Measurements from ENCODE around the gene SNX32. TPM values are rescaled to one million over a fixed set of nuclear protein-coding genes. Genes with fewer than 3 reads are reported as not detected.
A peak's percentile ranks its signal among the peaks of the same experiment; 100 is the strongest.

Gene SNX32
- total and polyA plus RNA-seq, 5 experiments from 2014 or later = 0.39 to 2.2 (median 1.5) TPM

DNA sequence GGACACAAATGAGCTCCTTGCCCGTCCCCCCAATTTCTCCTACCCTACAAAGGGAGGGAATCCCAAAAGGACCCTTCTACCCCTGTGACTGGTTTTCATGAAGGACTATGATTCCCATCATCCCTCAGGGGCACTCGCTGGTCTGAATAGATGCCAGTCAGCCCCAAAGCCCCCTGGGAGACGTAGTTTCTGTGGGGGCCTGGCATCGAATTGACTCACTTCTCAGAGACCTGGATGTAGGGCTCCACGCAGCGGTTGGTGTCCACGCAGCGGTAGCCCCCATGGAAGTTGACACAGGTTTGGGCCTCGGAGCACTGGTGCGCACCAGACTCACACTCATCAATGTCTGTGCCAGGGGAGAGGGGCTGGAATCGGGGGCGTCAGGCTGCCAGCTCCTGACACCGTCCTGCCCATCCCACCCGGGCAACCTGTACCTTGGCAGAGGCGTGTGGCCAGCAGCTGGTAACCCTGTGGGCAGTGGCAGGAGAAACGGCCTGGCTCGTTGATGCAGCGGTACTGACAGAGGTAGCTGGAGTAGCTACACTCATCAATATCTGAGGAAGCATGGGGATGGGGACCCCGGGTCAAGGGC is 34.4 kb downstream of the SNX32 start:
- Mint-ChIP-seq H3K9me3 (no peaks in the 10 kb centered on the region), H3K4me3 (no peak overlapping the region), H3K36me3 (peaks cover 0 to 37% (median 2%) of the 10 kb centered on the region in 3 donors), H3K27me3 (no peaks in the 10 kb centered on the region), H3K27ac (peak overlapping the region in 3 of 10 donors; percentile 14 to 43 (median 33)), H3K4me1 (peaks cover 18 to 46% (median 33%) of the 10 kb centered on the region in 4 donors)
- POLR2A ChIA-PET = interaction anchor here (0.5 to 15.0 kb wide), 4 partner anchors 8 to 129 kb away, joined by 4 to 209 read pairs (median 108); partner anchors contain the start of genes CCDC85B, CFL1, CTSW and FIBP
- peak; percentile 57 to 73 for ATAC-seq
- peak in 2 of 10 donors; percentile 38 to 61 for DNase-seq

DNA sequence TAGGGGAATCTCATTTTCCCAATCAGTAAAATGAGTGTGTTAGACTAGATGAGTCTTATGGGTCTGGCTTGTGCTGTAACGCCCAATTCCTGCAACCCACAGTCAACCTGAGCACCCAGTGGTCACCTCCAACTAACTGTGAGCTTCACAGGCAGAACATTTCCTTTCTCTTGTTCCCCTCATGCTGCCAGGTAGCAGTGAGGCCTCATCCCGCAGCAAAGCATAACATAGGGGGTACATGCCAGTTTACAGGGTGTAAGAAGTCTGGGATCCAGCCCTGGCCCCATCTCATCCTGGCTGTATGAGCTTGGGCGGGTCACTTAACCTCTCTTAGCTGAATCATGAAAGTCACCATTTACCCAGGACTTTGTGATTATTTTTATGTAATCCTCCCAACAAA is 35.1 kb downstream of the SNX32 start:
- H3K4me3 Mint-ChIP-seq = no peak overlapping the region
- H3K27me3 Mint-ChIP-seq = no peaks in the 10 kb centered on the region
- H3K36me3 Mint-ChIP-seq = peaks cover 0 to 30% (median 2%) of the 10 kb centered on the region in 3 donors
- ATAC-seq (no peak), DNase-seq (no peak)
- POLR2A ChIA-PET = interaction anchor here (4.5 to 15.0 kb wide), 3 partner anchors 9 to 21 kb away, joined by 29 to 209 read pairs (median 187); partner anchors contain the start of genes CCDC85B, CFL1, CTSW and FIBP
- peaks cover 20 to 46% (median 36%) of the 10 kb centered on the region in 4 donors for H3K4me1 Mint-ChIP-seq
- H3K9me3 Mint-ChIP-seq = no peaks in the 10 kb centered on the region
- peak overlapping the region in 3 of 10 donors; percentile 37 to 76 (median 56) for H3K27ac Mint-ChIP-seq

DNA sequence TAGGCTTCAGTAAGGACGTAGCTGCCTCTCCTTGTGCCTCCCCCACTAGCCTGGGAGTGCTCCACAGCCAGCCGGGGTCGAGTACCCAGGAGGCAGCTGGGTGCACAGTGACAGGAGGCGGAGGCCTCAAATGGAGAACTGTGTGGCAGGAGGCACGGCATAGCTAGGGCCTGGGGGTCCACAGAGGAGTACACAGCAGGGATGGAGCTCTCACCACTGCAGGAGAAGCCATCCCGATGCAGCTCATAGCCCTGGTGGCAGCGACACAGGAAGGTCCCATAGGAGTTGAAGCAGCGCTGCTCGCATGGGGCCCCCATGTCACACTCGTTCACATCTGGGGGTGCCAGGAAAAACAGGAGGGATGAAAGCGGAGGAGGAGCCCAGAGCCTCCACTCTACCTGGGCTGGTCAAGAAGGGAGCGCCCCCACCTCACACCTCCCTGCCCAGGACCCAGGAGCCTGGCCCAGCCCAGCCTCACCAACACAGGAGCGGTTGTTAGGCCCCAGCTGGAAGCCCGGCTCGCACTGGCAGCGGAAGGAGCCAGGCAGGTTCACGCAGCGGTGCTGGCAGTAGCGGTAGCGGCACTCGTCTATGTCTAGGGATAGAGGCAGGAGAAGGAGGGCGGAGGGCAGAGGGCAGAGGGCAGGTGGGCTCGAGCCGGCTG is 36.0 kb downstream of the SNX32 start:
- Mint-ChIP-seq H3K27ac (peak overlapping the region in 5 of 10 donors; percentile 56 to 86 (median 67)), H3K4me3 (peak overlapping the region in 1 of 10 donors; percentile 33), H3K27me3 (no peaks in the 10 kb centered on the region), H3K4me1 (peaks cover 18 to 44% (median 36%) of the 10 kb centered on the region in 4 donors), H3K9me3 (no peaks in the 10 kb centered on the region), H3K36me3 (peaks cover 0 to 23% (median 2%) of the 10 kb centered on the region in 3 donors)
- DNase-seq = no peak
- POLR2A ChIA-PET = interaction anchor here (0.5 to 15.0 kb wide), 4 partner anchors 9 to 105 kb away, joined by 3 to 209 read pairs (median 108); partner anchors contain the start of genes CCDC85B, CFL1, CTSW and FIBP
- no peak for ATAC-seq

DNA sequence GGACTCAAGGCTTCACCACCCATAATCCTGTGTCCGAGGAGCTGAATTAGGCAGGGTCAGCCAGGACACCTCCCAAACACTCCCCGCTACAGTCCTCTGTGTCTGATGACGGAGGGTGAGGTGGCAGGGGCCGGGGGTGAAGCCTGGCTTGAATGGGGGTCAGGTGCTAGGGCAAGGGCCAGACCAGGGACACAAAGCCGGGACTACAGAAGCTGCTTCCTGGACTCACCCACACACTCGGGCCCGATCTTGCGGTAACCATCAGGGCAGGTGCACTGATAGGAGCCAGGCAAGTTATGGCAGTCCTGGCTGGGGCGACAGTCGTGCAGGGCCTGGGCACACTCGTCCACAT is 36.5 kb downstream of the SNX32 start:
- Mint-ChIP-seq H3K36me3 (peaks cover 0 to 18% (median 2%) of the 10 kb centered on the region in 3 donors), H3K9me3 (no peaks in the 10 kb centered on the region), H3K4me3 (peak overlapping the region in 5 of 10 donors; percentile 22 to 65 (median 29)), H3K4me1 (peaks cover 15 to 44% (median 36%) of the 10 kb centered on the region in 4 donors), H3K27ac (peak overlapping the region in 6 of 10 donors; percentile 17 to 86 (median 65)), H3K27me3 (no peaks in the 10 kb centered on the region)
- no peak for ATAC-seq
- no peak for DNase-seq
- POLR2A ChIA-PET = interaction anchor here (4.5 to 15.0 kb wide), 3 partner anchors 10 to 19 kb away, joined by 29 to 209 read pairs (median 187); partner anchors contain the start of genes CCDC85B, CFL1, CTSW and FIBP

DNA sequence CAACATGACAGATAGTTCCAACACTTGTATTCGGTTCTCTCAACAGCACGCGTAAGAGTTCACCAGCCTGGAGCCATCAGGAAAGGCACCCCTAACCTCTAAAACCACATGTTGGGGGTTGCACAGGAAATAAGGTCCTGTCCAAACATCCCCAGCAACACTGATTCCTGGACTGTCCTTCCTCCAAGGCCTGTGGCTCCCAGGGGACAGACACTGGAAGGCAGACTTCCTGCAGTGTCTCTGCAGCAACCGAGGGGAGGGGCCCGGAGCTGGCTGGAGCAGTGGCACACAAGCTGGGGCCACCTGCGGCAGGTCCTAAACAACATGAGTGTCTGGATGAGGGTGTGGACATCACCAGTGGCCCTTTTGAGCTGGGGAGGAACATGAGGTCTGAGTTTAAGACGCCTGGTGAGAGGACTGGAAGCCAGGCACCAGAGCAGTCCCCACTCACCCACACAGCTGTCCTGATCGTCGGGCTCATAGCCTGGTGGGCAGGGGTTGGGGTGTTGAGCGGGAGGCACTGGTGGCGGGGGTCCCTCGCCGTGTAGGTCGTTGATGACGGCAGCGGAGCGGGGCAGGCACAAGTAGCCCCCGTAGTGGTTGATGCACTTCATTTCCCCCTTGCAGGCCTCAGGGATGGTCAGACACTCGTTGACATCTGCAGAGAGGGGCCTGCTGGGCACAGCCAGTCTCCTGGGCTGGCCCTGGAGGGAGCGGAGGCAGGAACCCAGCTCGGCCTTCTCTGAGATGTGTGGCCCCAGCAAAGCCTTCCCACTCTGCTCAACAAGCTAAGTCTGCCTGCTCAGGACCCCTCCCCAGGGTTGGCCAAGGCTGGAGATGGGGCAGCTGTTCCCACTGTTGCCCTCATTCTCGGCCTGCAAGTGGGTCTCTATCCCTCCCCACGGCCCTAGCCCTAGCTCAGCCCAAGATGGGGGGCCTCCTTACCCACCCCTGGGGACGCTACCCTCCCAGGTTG is 37.2 kb downstream of the SNX32 start:
- H3K9me3 Mint-ChIP-seq = no peaks in the 10 kb centered on the region
- H3K27ac Mint-ChIP-seq = peak overlapping the region in 9 of 10 donors; percentile 33 to 86 (median 56)
- no peaks in the 10 kb centered on the region for H3K27me3 Mint-ChIP-seq
- H3K36me3 Mint-ChIP-seq = peaks cover 0 to 12% (median 2%) of the 10 kb centered on the region in 3 donors
- POLR2A ChIA-PET = interaction anchor here (1.0 to 15.0 kb wide), 5 partner anchors 9 to 333 kb away, joined by 5 to 209 read pairs (median 29); partner anchors contain the start of genes CCDC85B, CFL1, CTSW and FIBP
- ATAC-seq (no peak), DNase-seq (no peak)
- peak overlapping the region in 7 of 10 donors; percentile 29 to 65 (median 54) for H3K4me3 Mint-ChIP-seq
- peaks cover 15 to 44% (median 36%) of the 10 kb centered on the region in 4 donors for H3K4me1 Mint-ChIP-seq

DNA sequence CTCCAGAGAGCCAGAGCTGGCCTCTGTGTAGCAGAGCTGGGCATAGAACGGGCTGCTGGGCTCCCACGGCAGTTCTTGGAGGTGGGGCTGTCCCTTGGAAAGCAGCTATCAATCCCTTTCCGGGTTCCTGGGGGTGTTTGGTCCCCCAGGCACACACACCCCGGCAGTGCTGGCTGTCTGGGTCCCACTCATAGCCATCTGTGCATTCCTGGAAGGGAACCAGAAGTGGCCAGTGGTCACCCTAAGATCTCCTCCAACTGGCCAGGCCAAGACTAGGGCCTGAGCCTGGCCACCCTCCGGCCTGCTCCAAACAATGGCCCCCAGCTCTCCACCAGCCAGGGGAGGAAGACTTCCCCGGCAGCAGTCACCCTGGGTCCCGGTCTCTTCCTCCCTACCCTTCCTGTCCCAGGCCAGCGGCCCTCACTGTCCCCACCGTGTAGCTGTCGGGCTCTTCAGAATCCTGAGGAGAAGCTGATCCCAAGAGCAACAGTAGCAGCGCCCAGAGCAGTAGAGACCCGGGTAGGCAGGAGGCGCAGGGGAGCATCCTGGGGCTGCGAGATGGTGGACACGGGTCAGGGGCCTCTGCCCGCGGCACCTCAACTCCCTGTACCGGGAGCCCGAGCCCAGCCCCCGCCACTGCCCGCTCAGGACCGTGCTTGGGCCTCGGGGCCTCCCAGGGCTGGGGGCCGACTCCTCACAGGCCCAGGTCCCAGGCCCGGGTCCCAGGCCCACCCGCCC is 38.2 kb downstream of the SNX32 start:
- POLR2A ChIA-PET = interaction anchor here (1.0 to 15.0 kb wide), 5 partner anchors 8 to 334 kb away, joined by 5 to 209 read pairs (median 29); partner anchors contain the start of genes CCDC85B, CFL1, CTSW and FIBP
- Mint-ChIP-seq H3K36me3 (peaks cover 0 to 5% (median 0%) of the 10 kb centered on the region in 3 donors), H3K4me1 (peaks cover 15 to 50% (median 38%) of the 10 kb centered on the region in 4 donors), H3K4me3 (peak overlapping the region in 8 of 10 donors; percentile 14 to 62 (median 40)), H3K27me3 (no peaks in the 10 kb centered on the region), H3K27ac (peak overlapping the region in 4 of 10 donors; percentile 10 to 87 (median 54)), H3K9me3 (no peaks in the 10 kb centered on the region)
- DNase-seq (no peak), ATAC-seq (no peak)

- DNase-seq = peak in 1 of 10 donors; percentile 8
- POLR2A ChIA-PET = interaction anchor here (1.1 to 15.0 kb wide), 4 partner anchors 12 to 162 kb away, joined by 4 to 209 read pairs (median 100); partner anchors contain the start of genes CCDC85B, CFL1, FIBP and MUS81
Measured at GRCh38 chr11:65872586-65873317, 39.0 kb downstream of the SNX32 start, which contains the start of gene EFEMP2. EFEMP2 (minus strand) TSS chr11:65872800; CDS start chr11:65872354, 446 bp downstream.

DNA sequence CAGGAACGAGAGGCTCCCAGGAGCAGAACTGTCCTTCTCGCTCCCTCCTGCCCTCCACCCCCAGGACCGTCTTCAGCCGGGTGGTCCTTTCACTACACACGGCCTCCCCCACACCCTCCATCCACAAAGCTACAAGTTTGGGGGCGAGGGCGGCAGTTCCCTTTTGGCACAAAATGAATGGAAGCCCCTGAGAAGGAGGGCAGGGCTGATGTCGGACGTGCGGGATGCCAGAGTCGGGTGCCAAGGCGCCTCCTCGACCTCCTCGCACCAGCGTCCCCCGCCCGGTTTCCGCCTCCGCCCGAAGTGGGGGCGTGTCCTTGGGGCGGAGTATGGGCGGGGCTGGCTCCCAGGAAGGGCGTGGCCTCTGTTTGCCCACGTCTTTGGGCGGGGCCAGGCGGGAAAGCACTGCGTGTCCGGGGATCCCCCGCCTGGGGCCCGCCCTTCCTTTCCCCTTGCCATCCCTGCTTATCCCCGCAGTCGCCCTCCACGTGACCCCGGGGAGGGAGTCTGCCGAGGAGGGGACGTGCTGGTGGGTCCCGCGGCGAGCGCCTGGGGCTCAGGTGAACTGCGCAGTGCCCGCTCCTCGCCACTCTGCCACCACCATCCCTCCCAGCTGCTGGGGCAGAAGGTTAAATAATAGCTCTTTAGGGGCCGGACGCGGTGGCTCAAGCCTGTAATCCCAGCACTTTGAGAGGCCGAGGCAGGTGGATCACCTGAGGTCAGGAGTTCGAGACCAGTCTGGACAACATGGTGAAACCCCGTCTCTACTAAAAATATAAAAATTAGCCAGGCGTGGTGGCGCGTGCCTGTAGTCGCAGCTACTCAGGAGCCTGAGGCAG is 39.8 kb downstream of the SNX32 start:
- DNase-seq (peak; percentile 90 to 100 (median 97)), ATAC-seq (peak; percentile 83 to 92)
- H3K4me3 Mint-ChIP-seq = peak overlapping the region; percentile 82 to 94 (median 90)
- POLR2A ChIA-PET = interaction anchor here (0.5 to 15.0 kb wide), 9 partner anchors 8 to 320 kb away, joined by 3 to 209 read pairs (median 4); partner anchors contain the start of genes CCDC85B, CFL1, FIBP and MUS81
- H3K27ac Mint-ChIP-seq = peak overlapping the region; percentile 83 to 97 (median 94)
- no peaks in the 10 kb centered on the region for H3K27me3 Mint-ChIP-seq
- peaks cover 21 to 59% (median 45%) of the 10 kb centered on the region in 4 donors for H3K4me1 Mint-ChIP-seq
- no peaks in the 10 kb centered on the region for H3K9me3 Mint-ChIP-seq
- no peaks in the 10 kb centered on the region for H3K36me3 Mint-ChIP-seq

More at GRCh38 chr11:65872586-65873317, 39.0 kb downstream of the SNX32 start, which contains the start of gene EFEMP2:
- Mint-ChIP-seq H3K27ac (peak within 1 kb of the TSS; percentile 83 to 97 (median 94)), H3K9me3 (no peaks in the 10 kb centered on the region), H3K4me3 (peak within 1 kb of the TSS; percentile 82 to 94 (median 90)), H3K27me3 (no peaks in the 10 kb centered on the region), H3K4me1 (peaks cover 19 to 56% (median 39%) of the 10 kb centered on the region in 4 donors), H3K36me3 (no peaks in the 10 kb centered on the region)
- peak; percentile 4 to 16 for ATAC-seq

- ATAC-seq = peak; percentile 80 to 82
- no peaks in the 10 kb centered on the region for H3K9me3 Mint-ChIP-seq
- peaks cover 19 to 75% (median 57%) of the 10 kb centered on the region in 4 donors for H3K4me1 Mint-ChIP-seq
Measured at GRCh38 chr11:65879617-65880016, 45.9 kb downstream of the SNX32 start, which contains the start of gene CTSW. CTSW (plus strand) TSS chr11:65879837; CDS start chr11:65879855, 18 bp downstream.

More at GRCh38 chr11:65879617-65880016, 45.9 kb downstream of the SNX32 start, which contains the start of gene CTSW:
- Mint-ChIP-seq H3K27ac (peak within 1 kb of the TSS; percentile 87 to 95 (median 92)), H3K27me3 (no peaks in the 10 kb centered on the region), H3K36me3 (peaks cover 0 to 18% (median 2%) of the 10 kb centered on the region in 3 donors), H3K4me3 (peak within 1 kb of the TSS; percentile 80 to 89 (median 84))
- DNase-seq = peak in 7 of 10 donors; percentile 22 to 74 (median 47)
- POLR2A ChIA-PET = interaction anchor here (0.6 to 16.8 kb wide), 6 partner anchors 10 to 167 kb away, joined by 3 to 405 read pairs (median 18); partner anchors contain the start of genes CCDC85B, CFL1, FIBP and KAT5
